ENCODE data around the gene ATAT1. TPM values are rescaled to one million over a fixed set of nuclear protein-coding genes. Genes with fewer than 3 reads are reported as not detected.
"Not testable (repeated sequence)": the region's sequence is repeated elsewhere in the genome, so short reads cannot be mapped to it uniquely, and the experiment has no call there.

ATAT1 gene
- total RNA-seq, 4 donors from 2014 or later, result 4.7 to 24.0 (median 7.9) TPM

GRCh38 chr6:30657454-30657853, 30.8 kb downstream of the ATAT1 start:
- no peak overlapping the region for H3K4me3 ChIP-seq

GRCh38 chr6:30657922-30658321, 31.2 kb downstream of the ATAT1 start:
- H3K4me3 ChIP-seq; DNase-seq (ENCODE audit: low spot score in 2 of 2); H3K27ac ChIP-seq; H3K4me1 ChIP-seq; H3K27me3 ChIP-seq; H3K9me3 ChIP-seq: not testable (repeated sequence)
- 93% methylated on average over 5 of the region's 5 CpGs for WGBS
- peaks cover 100% of the 10 kb centered on the region for H3K36me3 ChIP-seq

More at GRCh38 chr6:30657454-30657853, 30.8 kb downstream of the ATAT1 start:
- Histone ChIP-seq H3K27me3 (no peaks in the 10 kb centered on the region), H3K27ac (no peak overlapping the region), H3K9me3 (no peaks in the 10 kb centered on the region), H3K36me3 (peaks cover 100% of the 10 kb centered on the region), H3K4me1 (no peaks in the 10 kb centered on the region)
- DNase-seq (ENCODE audit: low spot score in 2 of 2), result no peak
- TF ChIP-seq EP300 (IDR thresholded peaks at IDR 0.05), result no peak
- TF ChIP-seq POLR2A (IDR thresholded peaks at IDR 0.05), result no peak
- no peak for TF ChIP-seq CTCF (IDR thresholded peaks at IDR 0.05)
- TF ChIP-seq POLR2AphosphoS5 (IDR thresholded peaks at IDR 0.05), result no peak

- 89% methylated on average over 33 of the region's 34 CpGs for WGBS
- Histone ChIP-seq H3K27me3 (no peaks in the 10 kb centered on the region), H3K9me3 (no peaks in the 10 kb centered on the region), H3K36me3 (peaks cover 90% of the 10 kb centered on the region), H3K27ac (no peak overlapping the region), H3K4me3 (no peak overlapping the region), H3K4me1 (no peaks in the 10 kb centered on the region)
- no peak for DNase-seq (ENCODE audit: low spot score in 2 of 2)
- TF ChIP-seq POLR2A (IDR thresholded peaks at IDR 0.05) (no peak), EP300 (IDR thresholded peaks at IDR 0.05) (no peak), CTCF (IDR thresholded peaks at IDR 0.05) (no peak), POLR2AphosphoS5 (IDR thresholded peaks at IDR 0.05) (no peak)
Measured at GRCh38 chr6:30664994-30665767, 38.5 kb downstream of the ATAT1 start.

GRCh38 chr6:30666300-30666699, 39.6 kb downstream of the ATAT1 start:
- H3K4me1 ChIP-seq; H3K27me3 ChIP-seq; H3K4me3 ChIP-seq; H3K27ac ChIP-seq; H3K9me3 ChIP-seq; DNase-seq (ENCODE audit: low spot score in 2 of 2): not testable (repeated sequence)
- WGBS, result 92% methylated on average over 2 of the region's 2 CpGs
- H3K36me3 ChIP-seq, result peaks cover 82% of the 10 kb centered on the region

GRCh38 chr6:30670760-30671527, 44.3 kb downstream of the ATAT1 start:
- Histone ChIP-seq H3K9me3 (no peaks in the 10 kb centered on the region), H3K27ac (no peak overlapping the region), H3K4me3 (no peak overlapping the region), H3K27me3 (no peaks in the 10 kb centered on the region), H3K36me3 (peaks cover 37% of the 10 kb centered on the region), H3K4me1 (peaks cover 21% of the 10 kb centered on the region)
- DNase-seq (ENCODE audit: low spot score in 2 of 2), result no peak
- TF ChIP-seq EP300 (IDR thresholded peaks at IDR 0.05) (no peak), POLR2AphosphoS5 (IDR thresholded peaks at IDR 0.05) (no peak), POLR2A (IDR thresholded peaks at IDR 0.05) (no peak), CTCF (IDR thresholded peaks at IDR 0.05) (no peak)
- WGBS, result 84% methylated on average over 27 of the region's 27 CpGs

- peaks cover 37% of the 10 kb centered on the region for H3K36me3 ChIP-seq
- WGBS, result under 1% methylated on average over 27 of the region's 57 CpGs
Measured at GRCh38 chr6:30672445-30673253, 46.0 kb downstream of the ATAT1 start, which contains the start of gene DHX16. Gene DHX16, minus strand, starts transcription at chr6:30673006. Its CDS starts 165 bp downstream, at chr6:30672841.

More at GRCh38 chr6:30672445-30673253, 46.0 kb downstream of the ATAT1 start, which contains the start of gene DHX16:
- peaks cover 24% of the 10 kb centered on the region for H3K4me1 ChIP-seq
- peak; percentile 96 to 97 for DNase-seq (ENCODE audit: low spot score in 2 of 2)
- peak within 1 kb of the TSS; percentile 69 for H3K27ac ChIP-seq
- H3K4me3 ChIP-seq, result peak within 1 kb of the TSS; percentile 82
- peak; percentile 68 to 85 for TF ChIP-seq CTCF (IDR thresholded peaks at IDR 0.05)
- peak in 1 of 2 donors; percentile 31 for TF ChIP-seq POLR2A (IDR thresholded peaks at IDR 0.05)
- no peak for TF ChIP-seq EP300 (IDR thresholded peaks at IDR 0.05)
- TF ChIP-seq POLR2AphosphoS5 (IDR thresholded peaks at IDR 0.05), result peak in 2 of 3 donors; percentile 85 to 95
- no peaks in the 10 kb centered on the region for H3K27me3 ChIP-seq
- no peaks in the 10 kb centered on the region for H3K9me3 ChIP-seq

Measured in suprapubic skin (tissue), 4 donors.